ENCODE measurements around the gene CD8A.

Gene CD8A

GRCh38 chr2:86809481-86810121 lies 18.9 kb upstream of the CD8A start:
- in situ Hi-C loops (cut with MboI; ENCODE audit: low sequenced_read_pairs): no loop called here

DNA sequence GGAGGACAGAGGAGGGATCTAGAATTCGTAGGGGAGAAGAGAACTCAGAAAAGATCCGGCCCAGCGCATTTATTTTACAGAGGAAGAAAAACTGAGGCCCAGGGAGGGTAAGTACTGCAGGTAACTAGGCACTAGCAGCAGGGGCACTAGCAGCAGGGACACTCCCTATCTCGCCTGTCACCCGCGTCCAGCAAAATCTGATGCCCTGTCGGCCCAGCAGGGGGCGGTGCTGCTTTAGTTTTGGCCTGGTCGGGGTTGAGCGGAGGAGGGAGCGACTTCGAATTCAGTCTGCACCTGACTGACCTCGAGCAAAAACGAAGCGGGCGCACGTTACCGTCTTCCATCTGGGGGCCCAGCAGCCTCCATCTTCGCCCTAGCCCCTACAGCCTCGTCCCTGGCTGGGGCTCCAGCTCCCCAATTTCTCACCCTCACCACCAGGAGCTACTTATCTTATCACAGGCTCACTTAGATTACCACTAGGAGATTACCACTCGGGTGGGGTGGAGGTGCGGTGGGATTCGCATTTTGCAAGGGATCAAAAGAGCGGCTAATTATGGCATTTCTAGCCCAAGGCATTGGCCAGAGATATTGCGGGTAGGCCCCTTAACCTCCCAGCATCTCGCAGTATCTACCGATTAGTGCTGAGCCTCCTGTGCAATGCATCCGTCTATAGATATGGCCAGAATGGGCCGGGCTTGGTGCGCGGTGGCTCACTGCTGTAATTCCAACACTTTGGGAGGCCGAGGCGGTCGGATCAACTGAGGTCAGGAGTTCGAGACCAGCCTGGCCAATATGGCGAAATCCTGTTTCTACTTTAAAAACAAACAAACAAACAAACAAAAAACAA lies 17.8 kb upstream of the CD8A start:
- in situ Hi-C loops (cut with MboI; ENCODE audit: low sequenced_read_pairs): no loop called here

DNA sequence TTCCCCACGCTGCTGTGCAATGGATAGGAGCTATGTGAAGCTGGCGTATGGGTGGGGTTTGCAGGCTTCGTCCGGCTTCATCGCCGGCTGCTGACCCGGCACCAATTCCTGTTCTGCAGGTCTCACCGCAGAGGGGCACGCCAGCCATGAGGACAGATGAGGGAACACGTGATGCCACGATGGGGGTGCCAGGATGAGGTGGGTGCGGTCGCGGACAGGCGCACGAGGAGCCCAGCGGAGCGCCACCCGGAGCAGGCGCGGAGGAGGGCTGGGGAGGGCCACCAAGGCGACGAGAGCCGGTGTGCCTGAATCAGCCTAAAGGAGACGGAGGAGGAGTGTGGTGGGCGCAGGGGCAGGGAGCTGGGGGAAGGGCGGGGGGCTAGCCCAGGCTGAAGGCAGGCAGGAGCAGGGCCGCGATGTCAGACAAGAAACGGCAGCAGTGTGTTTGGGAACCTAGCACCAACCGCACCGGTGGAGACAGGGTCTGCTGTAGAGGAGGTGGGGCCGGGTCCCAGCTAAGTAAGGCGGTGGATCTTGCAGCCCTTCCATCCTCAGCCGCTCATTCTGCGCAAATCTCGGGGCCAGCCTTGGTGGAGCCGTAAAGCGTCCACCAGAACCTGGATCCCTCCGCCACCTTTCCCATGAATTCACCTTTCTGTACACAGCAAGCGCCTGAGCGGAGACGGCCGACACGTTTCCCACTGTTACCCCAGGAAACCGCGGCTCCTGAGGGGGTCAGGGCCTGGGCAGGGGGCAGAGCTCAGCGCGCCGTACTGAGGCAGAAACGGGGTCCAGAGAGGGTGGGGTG lies 17.0 kb upstream of the CD8A start:
- in situ Hi-C loops (cut with MboI; ENCODE audit: low sequenced_read_pairs): no loop called here

DNA sequence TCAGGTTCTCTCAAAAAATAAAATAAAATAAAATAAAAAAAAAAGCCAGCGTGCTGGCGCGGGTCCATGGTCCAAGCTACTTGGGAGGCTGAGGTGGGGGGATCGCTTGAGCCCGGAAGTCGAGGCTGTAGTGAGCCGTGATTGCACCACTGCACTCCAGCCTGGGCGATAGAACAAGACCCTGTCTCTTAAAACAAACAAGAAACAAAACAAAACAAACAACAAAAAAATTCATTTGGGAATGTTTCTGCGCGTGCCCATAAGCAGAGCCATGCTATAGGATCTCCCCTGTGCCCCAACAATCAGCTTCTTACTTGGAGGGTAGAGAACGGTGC lies 16.4 kb upstream of the CD8A start:
- in situ Hi-C loops (cut with MboI; ENCODE audit: low sequenced_read_pairs): no loop called here

- in situ Hi-C loops (cut with MboI; ENCODE audit: low sequenced_read_pairs): no loop called here
Observed at GRCh38 chr2:86806059-86806857, 15.5 kb upstream of the CD8A start.

DNA sequence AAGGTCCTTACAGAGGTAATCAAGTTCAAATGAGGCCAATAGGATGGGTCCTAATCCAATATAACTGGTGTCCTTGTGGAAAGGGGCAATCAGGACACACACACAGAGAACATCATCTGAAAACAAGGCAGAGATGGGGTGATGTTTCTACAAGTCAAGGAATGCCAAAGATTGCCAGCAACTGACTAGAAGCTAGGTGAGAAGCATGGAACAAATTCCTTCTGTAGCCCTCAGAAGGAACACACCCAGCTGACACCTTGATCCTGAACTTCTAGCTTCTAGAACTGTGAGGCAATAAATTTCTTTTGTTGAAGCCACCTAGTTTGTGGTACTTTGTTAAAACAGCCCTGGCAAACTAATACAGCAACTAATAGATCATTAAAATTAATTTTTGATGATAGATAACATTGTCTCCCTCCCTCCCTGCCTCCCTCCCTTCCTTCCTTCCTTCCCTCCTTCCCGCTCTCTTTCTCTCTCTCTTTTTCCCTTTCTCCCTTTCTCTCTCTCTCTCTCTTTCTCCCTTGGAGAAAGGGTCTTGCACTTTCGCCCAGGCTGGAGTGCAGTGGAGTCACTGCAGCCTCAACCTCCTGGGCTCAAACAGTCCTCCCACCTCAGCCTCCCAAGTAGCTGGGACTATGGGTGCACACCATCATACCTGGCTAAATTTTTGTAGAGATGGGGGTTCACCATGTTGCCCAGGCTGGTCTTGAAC lies 10.3 kb upstream of the CD8A start:
- in situ Hi-C loops (cut with MboI; ENCODE audit: low sequenced_read_pairs): no loop called here

GRCh38 chr2:86794861-86795260 lies 4.1 kb upstream of the CD8A start:
- in situ Hi-C loops (cut with MboI; ENCODE audit: low sequenced_read_pairs): no loop called here

- in situ Hi-C loops (cut with MboI; ENCODE audit: low sequenced_read_pairs): no loop called here
Observed at GRCh38 chr2:86793752-86794151, 3.0 kb upstream of the CD8A start.

GRCh38 chr2:86791573-86791972 lies 860 bp upstream of the CD8A start:
- in situ Hi-C loops (cut with MboI; ENCODE audit: low sequenced_read_pairs): no loop called here

GRCh38 chr2:86790134-86790675 lies 508 bp downstream of the CD8A start:
- in situ Hi-C loops (cut with MboI; ENCODE audit: low sequenced_read_pairs): no loop called here

DNA sequence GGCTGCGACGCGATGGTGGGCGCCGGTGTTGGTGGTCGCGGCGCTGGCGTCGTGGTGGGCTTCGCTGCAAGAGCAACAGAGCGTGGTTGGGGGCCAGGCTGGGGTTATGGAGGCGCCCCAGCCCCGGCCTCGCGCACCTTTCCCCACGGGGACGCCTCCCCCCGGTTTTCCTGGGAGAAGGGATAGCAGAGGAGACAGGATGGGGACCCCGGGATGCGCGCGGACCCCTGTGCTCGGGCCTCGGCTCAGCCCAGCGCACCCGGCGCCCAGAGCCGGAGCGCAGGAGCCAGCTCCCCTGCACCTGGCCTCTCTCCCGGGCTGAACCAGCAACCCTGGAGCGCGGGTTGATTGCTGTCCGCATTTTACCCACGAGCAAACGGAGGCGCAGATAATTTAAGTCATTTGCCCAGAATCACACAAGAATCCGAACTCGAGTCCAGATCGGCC lies 1.0 kb downstream of the CD8A start:
- in situ Hi-C loops (cut with MboI; ENCODE audit: low sequenced_read_pairs): no loop called here

DNA sequence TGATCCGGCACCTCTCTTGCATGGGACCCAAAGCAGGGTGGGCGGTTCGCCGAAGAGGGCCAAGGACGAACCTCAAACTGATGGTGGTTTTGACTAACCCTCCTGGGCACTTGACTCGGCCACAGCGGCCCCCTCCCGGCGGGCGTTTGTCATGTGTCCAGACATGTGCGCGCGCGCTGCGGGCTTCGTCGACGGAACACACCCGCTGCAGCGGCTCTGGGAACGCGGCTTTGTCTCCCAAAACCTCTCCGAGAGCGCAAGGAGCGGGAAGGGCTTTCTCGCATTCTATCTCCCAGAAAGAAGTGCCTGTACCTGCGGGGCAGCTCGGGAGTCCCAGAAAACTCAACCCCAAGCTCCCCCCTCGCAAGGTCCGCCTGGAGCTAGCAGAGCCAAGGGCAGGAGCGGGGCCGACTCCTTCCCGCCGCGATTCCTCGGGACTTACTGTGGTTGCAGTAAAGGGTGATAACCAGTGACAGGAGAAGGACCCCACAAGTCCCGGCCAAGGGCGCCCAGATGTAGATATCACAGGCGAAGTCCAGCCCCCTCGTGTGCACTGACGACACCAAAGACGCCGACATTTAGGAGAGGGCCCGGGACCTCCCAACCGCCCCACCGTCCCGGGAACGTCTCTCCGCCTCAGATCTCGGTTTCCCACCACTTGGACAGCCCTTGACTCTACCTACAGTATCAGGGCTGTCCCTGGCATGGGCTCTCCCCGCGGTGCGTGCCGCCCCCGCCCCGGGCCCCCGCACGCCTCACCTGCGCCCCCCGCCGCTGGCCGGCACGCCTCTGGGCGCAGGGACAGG lies 1.6 kb downstream of the CD8A start:
- in situ Hi-C loops (cut with MboI; ENCODE audit: low sequenced_read_pairs): no loop called here

DNA sequence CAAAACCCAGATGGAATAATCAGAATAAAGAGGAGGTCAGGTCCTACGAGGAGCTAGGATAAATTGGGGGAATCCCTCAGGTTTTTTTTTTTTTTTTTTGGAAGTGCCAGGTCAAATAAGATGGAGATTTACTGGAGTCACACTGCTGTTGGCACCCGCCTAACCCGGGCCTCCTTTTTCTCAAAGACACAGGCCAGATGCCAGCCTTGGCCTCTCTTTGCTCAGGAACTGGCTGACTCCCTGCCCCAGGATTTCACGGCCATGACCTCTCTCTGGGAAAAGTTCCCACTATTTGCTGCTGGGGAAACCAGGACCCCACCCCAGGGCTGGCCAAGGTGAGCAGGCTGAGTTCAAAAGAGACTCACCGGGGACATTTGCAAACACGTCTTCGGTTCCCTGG lies 2.5 kb downstream of the CD8A start:
- in situ Hi-C loops (cut with MboI; ENCODE audit: low sequenced_read_pairs): no loop called here

DNA sequence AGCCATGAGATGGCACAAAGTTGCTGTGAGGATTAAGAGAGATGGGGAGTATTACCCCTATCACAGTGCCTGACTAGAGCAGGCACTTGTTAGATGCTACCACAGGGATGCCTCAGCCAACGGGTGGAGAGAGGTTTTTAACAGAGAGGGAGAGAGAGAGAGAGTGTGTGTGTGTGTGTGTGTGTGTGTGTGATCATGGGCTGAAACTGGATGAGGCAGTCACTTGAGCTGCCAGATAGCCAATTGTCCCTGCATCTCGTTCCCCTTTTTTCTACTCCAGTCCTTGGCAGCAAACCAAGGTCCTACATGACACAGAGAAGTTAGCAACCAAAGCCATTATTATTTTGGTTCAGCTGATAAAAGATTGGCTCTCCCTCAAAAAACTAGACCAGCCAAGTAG lies 3.0 kb downstream of the CD8A start:
- in situ Hi-C loops (cut with MboI; ENCODE audit: low sequenced_read_pairs): no loop called here

- in situ Hi-C loops (cut with MboI; ENCODE audit: low sequenced_read_pairs): no loop called here
Observed at GRCh38 chr2:86786001-86786536, 4.6 kb downstream of the CD8A start.

DNA sequence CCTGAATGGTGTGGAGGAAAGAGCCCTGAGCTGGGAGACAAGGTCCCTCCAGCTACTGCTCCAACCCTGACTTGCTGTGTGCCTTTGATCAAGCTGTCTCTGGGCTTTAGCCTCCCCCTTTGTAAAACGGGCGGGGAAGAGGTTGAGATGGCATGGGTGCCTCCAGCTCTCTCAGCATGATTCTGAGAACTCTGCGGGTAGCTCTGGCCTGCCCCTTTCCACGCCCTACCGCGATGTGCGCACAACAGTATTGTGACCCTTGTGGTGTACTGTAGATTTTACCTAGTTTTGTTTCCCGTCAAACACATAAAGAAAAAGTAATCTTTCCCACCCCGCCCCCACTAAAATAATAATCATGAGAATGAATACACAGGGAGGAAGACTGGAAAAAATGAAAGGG lies 5.3 kb downstream of the CD8A start:
- in situ Hi-C loops (cut with MboI; ENCODE audit: low sequenced_read_pairs): no loop called here

DNA sequence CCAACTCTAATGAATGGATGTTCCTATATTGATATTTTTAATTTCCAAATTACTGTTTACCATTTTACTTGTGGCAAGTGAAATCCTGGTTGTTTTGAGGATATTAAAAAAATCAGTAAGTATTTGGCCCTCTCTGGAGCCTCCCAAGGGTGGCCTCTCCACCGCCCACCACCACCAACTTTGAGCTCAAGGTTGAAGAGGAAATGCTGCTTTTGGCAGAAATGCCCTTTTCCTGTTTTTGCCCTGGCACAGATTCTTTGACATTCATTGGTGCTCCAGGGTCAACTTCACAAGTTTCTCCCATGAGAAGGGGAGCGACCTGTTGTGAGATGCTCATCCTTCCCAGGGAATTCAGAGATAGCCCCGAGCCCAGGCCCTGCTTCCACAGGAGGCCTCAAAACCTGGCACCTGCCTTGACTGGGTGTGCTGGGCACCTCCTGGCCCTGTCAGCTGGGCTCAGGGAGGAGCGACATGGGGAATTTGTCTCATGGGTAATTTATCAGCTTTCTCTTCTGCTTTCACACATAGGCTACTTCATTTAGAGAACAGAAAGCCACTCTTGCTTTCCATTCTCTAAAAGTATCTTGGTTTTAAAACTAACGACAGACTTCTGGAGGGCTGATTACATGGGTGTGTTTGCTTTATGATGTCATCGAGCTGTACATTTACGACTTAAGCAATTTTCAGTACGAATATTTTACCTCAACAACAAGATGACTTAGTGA lies 6.9 kb downstream of the CD8A start:
- in situ Hi-C loops (cut with MboI; ENCODE audit: low sequenced_read_pairs): no loop called here

GRCh38 chr2:86782748-86783147 lies 8.0 kb downstream of the CD8A start:
- in situ Hi-C loops (cut with MboI; ENCODE audit: low sequenced_read_pairs): no loop called here
